OCI-LY3 (cell line): Measurements from ENCODE around the gene DNPH1.

ENCODE experiments used
- EZH2phosphoT487 ChIP-seq: fragments of 200-600 bp; shearing (Covaris generic); IDR thresholded peaks from 2 replicates; pipeline ENCODE4 v1.6.1; 2018; ENCODE audit warnings: antibody characterized with exemption, mixed run types, low read depth
- TF ChIP-seq, protein P1 (sequence below): fragments of 200-600, 300-600 bp; sonication (generic); IDR thresholded peaks from 2 replicates; pipeline ENCODE4 v1.5.1; 2014; ENCODE audit warnings: antibody characterized with exemption, low read length, low read depth

DNA sequence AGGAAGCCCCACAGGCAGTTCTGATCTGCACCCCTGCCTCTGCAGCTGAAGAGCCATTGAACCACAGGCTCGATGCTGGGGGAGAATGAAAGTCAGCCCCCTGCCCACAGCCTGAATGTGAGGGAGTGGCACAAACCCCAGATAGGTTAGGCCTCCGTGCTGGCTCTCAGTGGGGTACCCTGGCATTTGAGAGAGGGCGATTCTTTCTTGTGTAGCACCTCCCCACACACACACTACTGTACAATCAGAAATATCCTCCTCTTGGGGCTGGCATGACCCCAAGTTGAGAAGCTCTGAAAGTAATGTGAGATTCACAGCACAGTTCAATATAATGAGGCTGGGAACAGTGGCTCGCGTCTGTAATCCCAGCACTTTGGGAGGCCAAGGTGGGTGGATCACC, 31.9 kb upstream of the DNPH1 start:
- TF ChIP-seq, protein P1, sequence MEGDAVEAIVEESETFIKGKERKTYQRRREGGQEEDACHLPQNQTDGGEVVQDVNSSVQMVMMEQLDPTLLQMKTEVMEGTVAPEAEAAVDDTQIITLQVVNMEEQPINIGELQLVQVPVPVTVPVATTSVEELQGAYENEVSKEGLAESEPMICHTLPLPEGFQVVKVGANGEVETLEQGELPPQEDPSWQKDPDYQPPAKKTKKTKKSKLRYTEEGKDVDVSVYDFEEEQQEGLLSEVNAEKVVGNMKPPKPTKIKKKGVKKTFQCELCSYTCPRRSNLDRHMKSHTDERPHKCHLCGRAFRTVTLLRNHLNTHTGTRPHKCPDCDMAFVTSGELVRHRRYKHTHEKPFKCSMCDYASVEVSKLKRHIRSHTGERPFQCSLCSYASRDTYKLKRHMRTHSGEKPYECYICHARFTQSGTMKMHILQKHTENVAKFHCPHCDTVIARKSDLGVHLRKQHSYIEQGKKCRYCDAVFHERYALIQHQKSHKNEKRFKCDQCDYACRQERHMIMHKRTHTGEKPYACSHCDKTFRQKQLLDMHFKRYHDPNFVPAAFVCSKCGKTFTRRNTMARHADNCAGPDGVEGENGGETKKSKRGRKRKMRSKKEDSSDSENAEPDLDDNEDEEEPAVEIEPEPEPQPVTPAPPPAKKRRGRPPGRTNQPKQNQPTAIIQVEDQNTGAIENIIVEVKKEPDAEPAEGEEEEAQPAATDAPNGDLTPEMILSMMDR = no peak
- TF ChIP-seq EZH2phosphoT487 = no peak
